HG02623 (cell line): ENCODE data around the gene SGTA.

Source experiments
- ATAC-seq: cut with Tn5 transposase; IDR thresholded peaks from one replicate; pipeline ENCODE4 v1.9.1; 2021; ENCODE audit warnings: moderate library complexity; ENCODE audit not compliant: unreplicated experiment

SGTA gene

DNA sequence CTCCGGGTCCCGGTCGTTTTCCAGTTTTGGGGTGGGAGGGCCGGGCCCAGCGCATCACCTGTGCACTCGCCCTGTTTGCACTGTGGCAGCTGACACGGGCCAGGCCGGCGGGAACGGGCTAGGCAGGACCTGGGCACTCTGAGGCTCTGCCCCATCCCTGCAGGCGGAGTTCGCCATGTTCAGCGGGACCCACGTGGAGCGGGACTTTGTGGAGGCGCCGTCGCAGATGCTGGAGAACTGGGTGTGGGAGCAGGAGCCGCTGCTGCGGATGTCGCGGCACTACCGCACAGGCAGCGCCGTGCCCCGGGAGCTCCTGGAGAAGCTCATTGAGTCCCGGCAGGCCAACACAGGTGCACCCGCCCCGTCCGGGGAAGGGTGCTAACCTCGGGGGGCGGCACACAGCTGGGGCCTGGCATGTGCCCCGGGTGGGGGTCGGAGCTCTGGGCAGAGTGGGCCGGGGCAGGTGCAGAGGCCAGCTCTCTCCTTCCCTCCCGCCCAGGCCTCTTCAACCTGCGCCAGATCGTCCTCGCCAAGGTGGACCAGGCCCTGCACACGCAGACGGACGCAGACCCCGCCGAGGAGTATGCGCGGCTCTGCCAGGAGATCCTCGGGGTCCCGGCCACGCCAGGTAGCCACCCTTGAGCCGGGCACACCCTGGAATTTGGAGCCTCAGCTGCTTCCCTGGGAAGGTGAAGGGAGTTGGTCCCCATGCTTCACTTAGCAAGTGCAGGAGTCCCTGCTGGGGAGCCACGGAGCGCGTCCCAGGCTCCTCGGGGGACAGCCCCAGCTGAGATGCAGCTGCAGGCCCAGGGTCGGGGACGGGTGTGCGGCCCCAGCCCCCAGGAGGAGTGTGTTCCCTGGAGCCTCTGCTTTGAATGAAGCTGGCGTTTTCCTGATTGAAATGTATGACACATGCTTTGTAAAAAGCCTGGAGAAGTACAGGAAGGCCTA is 27.3 kb upstream of the SGTA start:
- no peak for ATAC-seq

DNA sequence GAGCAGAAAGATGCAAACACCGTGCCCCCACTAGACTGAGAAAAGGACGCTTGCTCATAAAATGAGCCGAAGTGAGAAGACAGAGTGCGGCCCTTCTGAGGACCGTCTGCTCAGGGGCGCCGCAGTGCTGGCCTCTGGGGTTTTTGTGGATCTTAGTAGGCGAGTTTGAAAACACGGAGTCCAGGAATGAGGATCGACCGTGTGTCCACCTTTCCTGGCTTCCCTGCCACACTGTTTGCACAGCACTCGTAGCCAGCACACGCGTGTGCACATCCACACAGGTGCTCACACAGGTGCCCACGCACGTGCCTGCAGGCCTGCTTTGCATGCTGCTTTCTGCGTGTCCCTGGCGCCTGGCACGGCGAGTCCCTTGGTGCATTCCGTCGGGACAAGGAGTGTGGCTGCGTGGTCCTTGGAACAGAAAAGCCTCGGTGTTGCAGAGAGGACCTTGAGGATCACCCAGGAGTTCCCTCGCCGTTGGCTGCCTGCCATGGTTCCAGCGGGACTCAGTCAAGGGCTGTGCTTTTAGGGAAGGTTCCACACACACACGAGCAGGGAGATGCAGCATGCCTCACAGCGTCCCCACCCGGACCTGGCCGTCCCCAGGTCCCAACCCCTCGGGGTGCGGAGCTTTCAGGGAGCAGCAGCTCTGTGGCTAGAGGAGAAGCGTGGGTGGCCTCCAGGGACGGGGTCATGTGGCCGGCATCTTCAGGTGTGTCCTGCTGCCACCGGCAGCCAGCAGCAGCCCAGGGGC is 26.5 kb upstream of the SGTA start:
- no peak for ATAC-seq

DNA sequence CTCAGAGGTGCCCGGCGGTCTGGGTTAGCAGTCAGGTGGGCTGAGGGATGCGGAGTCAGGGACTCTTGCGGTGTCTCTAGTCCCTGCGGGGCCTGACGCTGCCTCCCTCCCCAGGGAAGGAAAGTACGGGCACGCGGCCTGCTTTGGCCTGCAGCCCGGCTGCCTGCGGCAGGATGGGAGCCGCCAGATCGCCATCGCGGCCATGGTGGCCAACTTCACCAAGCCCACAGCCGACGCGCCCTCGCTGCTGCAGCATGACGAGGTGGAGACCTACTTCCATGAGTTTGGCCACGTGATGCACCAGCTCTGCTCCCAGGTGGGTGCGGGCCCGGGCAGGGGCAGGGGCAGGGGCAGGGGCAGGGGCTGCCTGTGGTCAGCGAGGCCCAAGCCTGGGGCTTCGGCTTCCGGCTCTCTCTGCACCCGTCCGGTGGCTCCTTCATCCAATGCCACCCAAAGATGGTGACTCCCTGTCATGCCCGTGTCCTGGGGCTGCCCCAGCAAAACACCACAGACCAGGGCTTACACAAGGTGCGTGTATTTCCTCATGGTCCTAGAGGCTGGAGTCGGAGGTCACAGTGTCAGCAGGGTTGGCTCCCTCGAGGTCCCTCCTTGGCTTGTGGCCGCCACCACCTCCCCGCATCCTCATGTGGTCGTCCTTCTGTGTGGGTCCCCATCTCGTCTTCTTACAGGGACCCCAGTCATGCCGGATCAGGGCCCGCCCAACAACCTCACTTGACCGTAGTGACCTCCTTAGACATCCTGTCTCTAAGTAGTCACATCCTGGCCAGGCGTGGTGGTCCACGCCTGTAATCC is 25.3 kb upstream of the SGTA start:
- no peak for ATAC-seq

DNA sequence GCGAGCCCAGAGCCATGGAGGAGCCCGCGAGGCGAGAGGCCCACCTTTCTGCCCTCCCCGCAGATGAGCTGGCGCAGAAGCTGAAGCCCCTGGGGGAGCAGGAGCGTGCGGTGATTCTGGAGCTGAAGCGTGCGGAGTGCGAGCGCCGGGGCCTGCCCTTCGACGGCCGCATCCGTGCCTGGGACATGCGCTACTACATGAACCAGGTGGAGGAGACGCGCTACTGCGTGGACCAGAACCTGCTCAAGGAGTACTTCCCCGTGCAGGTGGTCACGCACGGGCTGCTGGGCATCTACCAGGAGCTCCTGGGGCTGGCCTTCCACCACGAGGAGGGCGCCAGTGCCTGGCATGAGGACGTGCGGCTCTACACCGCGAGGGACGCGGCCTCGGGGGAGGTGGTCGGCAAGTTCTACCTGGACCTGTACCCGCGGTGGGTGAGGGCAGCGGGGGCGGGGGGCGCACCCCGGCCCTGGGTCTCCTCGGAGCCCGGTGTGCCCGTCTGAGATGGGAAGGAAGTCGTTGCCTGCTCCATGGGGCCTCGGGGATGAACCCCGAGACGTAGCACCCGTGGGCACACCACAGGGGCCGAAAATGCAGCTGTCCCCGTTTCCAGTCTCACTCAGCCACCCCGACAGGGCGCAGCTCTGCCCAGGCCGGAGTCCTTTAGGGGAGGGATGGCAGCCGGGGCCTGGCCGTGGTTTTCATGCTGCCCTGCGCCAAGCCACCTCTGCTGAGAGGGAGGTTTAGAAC is 24.5 kb upstream of the SGTA start:
- no peak for ATAC-seq

DNA sequence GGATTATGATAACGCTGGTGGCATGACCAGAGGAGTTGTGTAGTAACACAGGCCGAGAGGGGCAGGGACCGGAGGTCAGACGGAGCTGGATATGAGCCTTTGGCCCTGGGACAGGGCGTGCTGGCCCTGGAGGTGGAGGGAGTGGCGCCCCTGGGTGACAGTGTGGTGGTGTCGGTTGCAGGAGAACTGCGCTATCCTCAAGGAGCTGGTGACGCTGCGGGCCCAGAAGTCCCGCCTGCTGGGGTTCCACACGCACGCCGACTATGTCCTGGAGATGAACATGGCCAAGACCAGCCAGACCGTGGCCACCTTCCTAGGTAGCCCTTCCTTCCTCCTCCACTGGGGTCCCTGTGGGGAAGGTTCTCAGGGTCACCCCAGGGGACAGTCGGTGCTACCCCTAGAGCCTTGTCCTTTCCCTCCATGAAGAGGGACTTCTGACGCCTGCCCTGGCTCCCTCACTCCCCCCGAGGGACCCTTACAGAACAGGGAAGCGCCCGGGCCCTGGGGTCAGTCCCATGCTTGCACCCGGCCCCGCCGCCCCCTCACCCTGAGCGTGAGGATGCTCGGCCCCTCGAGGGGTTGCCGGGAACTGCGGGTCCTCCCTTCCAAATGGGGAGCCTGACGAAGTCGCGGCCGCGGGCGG is 23.8 kb upstream of the SGTA start:
- ATAC-seq = no peak

DNA sequence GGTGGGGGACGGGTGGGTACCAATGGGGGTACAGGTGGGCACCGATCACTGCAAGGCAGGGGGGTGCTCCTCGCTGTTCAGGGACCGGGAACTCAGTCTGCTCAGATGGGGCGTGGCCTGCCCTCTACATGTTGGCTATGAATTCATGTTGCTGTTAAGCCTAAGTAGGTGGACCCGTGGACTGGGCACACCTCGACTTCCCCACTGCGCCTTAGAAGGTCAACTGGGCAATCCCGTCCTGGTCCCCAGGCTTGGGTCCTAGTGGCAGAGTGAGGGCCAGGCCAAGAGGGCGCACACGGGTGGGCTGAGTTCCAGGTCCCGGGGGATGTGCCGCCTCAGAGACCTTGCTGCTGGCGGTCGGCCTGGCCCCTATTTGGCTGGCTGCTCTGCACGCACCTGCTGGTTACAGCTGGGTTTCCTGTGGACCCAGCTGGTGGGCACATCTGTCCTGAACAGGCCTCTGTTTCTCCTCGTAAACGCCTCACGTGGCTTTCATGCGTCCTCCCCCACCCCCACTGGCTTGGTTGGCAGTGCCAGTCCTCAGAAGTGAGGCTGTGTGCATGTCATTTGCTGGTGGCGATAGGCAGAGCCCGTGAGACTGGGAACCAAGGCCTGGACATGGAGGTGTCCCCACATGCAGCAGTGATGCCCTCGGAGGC is 23.0 kb upstream of the SGTA start:
- ATAC-seq = no peak

DNA sequence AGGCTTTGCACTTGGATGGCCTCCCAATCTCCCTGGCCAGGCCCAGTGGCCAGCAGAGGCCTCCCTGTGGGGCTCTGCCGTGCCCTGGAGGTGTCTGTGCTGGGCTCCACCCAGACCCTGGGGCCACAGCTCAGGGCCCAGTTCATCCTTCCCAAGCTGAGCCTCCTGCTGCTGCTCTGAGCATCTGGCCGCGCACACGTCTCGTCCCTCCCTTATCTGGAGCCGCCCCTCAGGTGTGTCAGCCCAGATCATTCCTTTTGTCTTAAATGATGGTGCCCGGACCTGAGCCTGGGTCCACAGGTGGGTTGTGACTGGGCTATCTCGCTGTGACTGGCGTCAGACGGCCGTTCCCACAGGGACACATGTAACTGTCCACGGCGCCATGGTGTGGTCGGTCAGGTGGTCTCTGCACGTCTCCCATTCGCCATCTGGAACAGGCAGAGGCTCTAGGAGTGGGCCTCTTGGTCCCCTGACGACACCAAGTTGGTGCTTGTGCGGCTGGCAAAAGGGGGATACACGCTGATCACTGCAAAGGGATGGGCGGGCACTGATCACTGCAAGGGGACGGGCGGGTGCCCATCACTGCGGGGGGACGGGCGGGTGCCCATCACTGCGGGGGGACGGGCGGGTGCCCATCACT is 22.3 kb upstream of the SGTA start:
- no peak for ATAC-seq

DNA sequence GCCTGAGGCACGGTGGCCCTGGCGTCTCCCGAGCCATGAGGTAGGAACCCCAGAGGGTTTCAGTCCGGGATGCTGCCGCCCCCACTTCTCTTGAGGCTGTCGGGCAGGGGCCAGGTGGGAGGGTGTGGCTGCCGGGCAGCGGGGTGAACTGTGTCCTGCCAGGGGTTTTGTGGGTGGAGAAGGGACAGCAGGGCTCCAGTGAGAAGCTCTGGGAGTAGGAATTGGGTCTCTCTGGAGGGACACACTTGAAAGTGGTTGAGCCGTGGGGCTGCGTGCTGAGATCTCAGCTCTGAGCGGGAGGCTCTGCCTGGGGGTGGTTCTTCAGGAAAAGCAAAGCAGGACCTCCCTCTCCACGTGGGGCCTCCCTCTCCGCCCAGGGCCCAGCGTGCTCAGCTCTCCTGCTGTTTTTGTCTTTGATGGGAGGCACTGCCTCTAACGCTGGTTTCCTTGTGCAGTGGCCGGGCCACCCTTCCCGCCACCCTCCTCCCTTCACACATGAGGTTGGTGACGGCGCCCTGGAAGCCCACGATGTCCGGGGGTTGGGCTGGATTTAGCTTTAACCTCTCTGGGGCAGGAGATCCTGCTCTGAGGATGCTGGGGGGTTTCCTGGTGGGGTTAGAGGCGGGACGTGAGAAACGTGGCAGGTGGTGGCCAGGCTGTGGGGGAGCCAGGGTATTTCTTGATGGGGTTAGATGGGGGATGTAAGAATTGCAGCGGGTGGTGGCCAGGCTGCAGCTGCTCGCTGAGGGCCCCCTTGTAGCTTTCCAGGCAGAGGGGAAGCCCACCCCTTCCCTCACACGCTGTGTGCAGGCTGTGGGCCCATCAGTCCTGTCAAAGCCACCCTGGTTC is 21.3 kb upstream of the SGTA start:
- no peak for ATAC-seq

DNA sequence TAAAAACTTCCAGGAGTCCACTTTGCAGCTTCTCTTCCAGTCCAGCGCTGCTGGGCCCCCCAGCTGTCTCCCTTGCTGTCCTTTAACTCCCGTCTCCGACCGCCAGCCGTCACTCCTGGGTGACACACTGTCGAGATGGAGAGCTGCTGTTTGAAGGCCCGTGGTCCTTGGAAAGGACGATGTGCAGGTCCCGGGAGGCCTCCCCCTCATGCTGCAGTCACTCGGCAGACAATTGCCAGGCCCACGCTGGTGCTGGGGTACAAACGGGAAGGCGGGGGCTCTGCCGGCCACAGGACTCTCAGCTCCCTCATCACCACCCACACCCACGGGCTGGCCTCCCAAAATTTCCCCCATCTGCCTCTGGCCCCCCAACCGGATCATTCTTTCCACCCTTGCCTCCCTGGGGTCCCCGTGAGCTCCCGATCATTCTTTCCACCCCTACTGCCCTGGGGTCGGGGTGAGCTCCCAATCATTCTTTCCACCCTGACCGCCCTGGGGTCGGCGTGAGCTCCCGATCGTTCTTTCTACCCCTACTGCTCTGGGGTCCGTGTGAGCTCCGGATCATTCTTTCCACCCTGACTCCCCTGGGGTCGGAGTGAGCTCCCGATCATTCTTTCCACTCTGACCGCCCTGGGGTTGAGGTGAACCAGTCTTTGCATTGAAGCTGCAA is 20.5 kb upstream of the SGTA start:
- no peak for ATAC-seq

DNA sequence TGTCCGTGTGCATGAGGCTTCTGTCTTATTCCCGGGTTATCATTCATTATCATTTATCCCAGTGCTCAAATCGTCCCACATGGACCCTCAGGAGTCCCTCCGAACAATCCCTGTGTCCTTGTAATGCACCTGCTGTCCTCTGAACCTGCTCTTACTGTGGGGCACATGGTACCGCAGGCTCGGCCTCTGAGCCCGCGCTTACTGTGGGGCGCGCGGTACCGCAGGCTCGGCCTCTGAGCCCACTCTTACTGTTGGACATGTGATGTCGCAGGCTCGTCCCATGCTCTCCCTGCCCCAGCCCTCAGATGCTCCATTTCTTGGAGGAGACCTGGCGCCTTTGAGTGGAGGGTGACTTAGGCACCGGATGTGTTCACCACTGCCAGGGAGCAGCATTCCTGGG is 19.8 kb upstream of the SGTA start:
- no peak for ATAC-seq

DNA sequence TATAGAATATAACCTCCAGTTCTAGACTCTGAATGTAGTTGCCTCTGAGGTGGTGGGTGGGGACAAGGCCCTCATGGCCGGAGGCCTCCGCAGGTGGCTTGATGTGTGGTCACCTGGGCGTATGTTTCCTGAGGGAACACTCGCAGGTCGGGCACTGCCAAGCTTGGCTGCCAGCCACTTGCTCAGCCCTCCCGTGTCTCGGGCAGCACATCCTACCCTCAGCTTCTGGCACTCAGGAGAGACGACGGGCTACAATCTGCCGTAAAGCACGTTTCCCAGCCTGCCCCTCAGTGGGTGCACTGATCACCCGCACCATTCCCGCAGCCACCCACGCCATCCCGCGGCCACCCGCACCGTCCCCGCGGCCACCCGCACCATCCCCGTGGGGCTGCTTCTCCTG is 17.4 kb upstream of the SGTA start:
- no peak for ATAC-seq

DNA sequence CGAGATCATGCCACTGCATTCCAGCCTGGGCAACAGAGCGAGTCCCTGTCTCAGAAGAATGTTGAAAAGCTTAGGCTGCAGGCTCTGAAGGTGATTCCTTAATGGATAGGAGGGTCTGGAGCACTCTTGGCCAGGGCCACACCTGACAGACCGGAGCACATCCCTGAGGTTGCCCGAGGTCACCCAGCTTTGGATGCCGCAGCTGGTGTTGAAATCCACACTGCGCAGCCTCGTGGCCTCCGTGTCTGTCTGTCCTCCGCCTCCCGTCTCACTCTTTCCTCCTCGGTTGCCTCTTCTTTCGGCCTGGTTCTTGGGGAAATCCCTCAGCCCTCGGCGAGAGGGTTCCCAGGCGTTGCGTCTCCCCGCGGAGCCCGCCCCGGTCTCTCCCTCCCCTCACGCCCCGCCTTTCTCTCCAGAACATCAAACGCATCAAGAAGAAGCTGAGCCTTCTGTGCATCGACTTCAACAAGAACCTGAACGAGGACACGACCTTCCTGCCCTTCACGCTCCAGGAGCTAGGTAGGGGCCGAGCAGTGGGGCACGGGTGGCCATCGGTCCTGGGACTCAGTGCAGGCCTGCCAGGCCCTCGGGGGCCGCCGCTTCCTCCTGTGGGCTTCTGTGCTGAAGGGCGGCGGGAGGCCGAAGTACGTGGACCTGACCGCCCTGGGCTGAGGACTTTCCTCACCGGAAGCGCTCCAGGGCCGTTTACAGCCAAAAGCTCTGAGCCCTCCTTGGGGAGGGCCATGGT is 16.4 kb upstream of the SGTA start:
- no peak for ATAC-seq

DNA sequence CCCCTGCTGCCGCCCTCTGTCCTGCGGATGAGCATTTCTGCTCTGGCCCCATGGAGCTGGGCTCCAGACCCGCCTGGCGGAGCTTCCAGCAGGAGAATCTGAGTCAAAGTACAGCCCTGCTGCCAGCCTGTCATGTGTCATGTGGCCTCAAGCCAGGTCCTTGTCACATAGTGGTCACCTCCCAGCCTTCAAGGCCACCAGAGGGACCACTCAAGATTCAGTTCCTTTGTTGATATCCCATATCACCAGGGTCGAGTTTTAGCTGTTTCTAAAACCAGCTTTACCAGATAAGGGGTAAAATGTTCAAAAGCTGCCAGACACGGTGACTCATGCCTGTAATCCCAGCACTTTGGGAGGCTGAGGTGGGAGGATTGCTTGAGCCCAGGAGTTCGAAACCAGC is 15.7 kb upstream of the SGTA start:
- no peak for ATAC-seq

DNA sequence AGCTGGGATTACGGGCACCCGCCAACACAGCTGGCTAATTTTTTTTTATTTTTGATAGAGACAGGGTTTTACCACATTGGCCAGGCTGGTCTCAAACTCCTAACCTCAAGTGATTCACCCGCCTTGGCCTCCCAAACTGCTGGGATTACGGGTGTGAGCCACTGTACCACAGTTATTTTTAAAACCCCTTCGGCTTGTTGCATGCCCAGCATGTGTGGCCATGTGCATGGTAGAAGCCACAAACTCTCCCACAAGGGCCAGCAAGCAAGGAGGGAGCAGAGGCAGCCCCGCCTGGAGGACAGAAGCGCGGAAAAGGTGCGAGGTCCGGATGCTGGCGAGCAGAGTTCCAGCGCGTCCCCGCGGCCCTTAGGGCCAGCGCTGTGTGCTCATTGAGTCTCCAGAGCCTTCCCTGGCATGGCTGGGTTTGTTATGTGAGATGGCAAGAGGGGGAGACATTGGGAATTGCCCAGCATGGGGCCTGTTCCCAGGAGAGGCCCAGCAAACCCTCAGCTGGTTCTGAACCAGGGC is 15.1 kb upstream of the SGTA start:
- ATAC-seq = no peak

DNA sequence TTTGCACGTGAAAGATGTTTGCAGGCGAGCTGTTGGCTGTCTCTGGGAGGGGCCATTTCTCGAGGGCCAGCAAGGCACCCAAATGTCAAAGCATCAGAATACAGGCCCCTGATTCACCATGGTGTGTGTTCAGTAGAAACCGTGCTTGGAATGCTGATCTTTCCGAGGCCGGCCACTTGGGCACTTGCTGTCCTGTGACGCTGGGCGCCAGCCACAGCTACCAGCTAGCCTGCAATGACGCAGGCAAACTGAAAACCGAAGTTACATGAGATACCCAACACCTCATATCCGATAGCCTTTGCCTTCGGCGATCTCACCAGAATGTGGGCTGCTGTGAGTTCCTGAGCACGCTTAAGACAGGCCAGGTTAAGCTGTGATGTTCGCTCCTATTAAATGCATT is 14.2 kb upstream of the SGTA start:
- ATAC-seq = no peak

DNA sequence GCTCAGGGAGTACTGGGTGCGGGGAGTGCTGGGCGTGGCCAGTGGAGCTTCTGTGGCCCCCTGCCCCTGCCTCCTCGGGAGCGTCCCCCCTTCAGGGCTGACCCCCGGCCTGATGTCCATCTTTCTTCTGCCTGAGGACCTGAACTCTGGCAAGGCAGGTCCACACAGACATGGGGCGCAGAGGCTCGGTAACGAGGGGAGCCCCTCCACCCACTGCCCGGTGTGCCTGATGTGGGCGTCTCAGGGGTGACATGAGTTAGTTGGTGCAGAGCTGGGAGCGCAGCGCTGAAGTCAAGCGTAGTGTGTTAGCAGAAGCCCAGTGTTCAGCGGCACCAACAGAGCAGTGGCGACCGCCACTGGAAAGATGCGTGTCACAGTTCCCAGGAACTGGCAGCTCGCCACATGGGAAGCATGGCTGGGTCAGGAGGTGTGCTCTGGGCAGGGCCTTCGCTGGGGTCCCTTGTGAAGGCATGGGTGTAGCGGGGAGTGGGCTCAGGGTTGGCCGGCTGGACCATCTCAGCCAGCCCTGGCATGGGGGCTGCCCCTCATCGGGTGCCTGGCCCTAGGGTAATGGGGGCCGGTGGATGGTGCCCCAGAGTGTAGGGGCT is 13.7 kb upstream of the SGTA start:
- no peak for ATAC-seq
